Activated T-cell treated with anti-CD3 and anti-CD28 coated beads for 1 hour (primary cell): ENCODE measurements around the gene SBDS.
"Not testable (repeated sequence)": the region's sequence is repeated elsewhere in the genome, so short reads cannot be mapped to it uniquely, and the experiment has no call there.

Experiments used
- DNase-seq: peaks from one replicate; pipeline ENCODE4 v3.0.0-alpha.2; 2020; ENCODE audit warnings: low read depth

Gene SBDS

DNA sequence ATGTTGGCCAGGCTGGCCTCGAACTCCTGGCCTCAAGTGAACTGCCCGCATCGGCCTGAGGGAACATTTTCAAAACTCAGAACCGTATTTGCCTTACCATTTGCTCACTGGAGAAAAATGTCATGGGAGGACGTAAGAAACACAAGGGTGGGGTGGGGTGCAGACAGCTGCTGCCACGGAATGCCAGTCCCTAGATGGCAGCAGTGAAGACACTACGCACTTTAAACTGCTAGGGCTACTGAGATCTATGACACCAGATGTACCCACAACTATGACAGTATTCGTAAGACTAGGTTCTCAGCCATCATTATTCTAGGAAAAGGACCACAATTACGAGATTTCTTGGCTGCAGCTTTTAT lies 716 bp downstream of the SBDS start:
- peak; percentile 31 for DNase-seq

DNA sequence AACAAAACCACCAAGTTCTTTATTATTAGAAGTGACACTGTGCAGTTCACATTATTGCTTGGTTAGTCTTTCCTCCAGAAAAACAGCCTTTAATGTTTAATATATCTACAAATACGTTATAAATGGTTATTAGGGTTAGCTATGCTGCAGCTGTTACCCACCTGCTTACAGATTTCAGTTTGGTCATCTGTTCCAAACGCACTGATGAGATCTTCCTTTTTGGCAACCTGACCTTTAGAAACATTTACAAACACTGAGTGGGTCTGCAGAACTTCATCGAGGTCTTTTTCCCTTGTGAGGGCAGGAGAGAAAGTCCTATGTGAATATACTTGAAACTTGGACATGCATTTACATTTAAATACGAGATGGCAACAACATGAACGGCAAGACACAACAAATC lies 1.3 kb downstream of the SBDS start:
- DNase-seq, result not testable (repeated sequence)

DNA sequence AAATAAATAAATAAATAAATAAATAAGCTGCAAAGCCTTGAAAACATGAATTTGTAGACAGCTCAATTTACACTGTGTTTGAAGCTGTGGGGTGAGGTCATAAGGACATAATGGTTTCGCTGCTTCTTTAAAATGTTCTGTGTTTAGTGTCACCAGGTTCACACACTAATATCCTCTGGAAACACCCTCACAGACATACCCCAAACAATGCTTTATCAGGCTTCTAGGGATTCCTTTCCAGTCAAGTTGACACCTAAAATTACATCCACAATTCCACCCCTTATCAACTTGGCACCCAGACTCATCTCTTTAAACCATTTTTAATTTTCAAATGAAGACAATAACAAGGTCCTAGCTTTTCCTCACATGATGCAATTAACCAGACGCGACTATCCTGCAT lies 5.8 kb downstream of the SBDS start:
- DNase-seq, result not testable (repeated sequence)

DNA sequence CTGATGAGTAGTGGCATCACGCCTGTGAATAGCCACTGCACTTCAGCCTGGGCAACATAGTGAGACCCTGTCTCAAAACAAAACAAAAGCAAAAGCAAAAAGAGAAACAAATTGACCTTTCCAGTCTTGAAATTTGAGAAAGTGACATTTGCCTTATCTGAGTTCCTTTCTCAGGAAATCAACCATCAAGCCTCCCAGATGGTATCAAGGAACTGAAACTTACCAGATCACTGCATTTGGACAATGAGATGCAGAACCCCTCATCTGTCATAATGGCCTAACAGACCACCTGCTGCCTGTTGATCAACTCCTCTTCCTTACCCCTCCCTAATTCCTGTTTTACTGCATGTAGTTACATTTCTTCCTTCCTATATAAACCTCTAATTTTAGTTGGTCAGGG lies 15.1 kb downstream of the SBDS start:
- not testable (repeated sequence) for DNase-seq

DNA sequence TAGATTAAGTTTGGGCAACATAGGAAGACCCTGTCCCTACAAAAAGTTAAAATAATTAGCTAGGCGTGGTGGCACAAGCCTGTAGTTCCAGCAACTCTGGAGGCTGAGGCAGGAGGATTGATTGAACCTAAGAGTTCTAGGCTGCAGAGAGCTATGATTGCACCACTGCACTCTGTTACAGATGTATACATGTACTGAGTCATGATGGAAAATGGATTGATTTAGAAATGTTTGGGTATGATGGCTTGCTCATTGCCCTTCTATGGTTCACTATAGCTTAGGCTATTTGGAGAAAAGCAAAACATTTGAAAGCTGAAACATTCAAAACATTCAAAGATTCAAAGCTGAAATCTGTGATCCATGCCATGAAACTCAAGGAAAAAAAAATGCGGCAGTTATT lies 16.4 kb downstream of the SBDS start:
- DNase-seq, result not testable (repeated sequence)

DNA sequence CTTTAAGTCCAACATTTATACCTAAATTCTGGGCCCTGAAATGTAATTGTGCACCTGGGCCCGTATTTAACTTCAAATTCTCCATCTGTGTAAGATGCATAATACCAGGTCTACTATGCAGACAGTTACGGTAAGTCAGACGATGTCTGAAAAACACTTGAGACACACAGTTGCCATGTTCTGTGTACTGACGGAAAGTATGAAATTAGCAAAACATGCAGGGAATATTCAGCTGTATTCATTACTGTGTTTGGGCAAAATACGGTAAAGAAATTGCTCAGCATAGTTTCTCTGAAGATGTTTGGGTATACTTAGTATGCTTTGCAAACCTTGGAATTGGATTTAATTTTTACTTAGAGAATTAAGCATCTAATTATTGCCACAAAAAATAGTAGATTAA lies 17.1 kb downstream of the SBDS start:
- not testable (repeated sequence) for DNase-seq

DNA sequence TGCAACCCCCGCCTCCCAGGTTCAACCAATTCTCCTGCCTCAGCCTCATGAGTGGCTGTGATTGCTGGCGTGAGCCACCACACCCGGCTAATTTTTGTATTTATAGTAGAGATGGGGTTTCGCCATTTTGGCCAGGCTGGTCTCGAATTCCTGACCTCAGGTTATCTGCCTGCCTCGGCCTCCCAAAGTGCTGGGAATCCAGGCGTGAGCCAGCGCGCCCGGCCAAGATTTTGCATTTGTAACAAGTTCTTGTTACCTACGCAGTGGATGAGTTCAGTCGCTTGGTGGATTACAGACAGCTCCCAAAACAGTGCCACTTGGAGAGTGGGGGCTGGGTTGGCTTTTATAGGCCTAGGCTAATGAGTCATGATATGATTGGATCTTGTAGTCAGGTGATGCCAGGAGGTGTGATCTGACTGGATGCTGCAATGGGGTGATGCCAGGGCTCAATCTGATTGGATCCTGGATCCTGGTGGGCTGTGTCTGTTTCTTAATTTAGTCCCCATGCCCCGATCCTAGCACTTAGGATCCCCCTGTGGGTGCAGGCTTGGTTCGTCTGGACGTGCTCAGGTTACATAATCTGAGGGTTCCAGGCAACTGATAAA lies 20.3 kb downstream of the SBDS start:
- DNase-seq, result no peak

DNA sequence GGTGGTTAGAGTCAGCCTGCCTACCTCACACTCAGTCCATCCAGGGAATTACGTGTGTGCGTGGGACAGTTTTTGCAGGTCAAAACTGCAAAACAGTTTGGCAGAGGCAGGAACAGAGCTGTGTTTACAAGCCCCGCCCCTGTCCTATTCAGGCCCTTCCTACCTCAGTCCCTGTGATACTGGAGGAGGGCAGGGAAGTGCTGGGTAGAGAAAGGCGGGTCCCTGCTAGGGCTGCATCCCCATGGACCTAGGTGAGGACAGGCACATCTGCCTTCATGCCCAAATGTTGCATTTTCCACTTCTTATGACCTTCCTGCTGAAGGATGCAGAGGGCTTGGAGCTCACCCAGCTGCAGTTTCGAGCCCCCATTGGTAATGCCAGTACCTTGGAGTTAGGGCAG lies 25.1 kb downstream of the SBDS start:
- no peak for DNase-seq

DNA sequence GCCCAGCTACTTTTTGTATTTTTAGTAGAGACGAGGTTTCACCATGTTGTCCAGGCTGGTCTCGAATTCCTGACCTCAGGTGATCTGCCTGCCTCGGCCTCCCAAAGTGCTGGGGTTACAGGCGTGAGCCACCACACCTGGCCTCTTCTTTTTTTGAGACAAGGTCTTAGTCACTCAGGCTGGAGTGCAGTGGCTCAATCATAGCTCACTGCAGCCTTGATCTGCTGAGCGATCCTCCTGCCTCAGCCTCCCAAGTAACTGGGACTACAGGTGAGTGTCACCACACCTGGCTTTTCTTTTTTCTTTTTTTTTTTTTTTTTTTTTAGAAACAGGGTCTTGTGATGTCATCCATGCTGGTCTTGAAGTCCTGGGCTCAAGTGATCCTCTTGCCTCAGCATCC lies 26.4 kb downstream of the SBDS start:
- DNase-seq, result not testable (repeated sequence)

DNA sequence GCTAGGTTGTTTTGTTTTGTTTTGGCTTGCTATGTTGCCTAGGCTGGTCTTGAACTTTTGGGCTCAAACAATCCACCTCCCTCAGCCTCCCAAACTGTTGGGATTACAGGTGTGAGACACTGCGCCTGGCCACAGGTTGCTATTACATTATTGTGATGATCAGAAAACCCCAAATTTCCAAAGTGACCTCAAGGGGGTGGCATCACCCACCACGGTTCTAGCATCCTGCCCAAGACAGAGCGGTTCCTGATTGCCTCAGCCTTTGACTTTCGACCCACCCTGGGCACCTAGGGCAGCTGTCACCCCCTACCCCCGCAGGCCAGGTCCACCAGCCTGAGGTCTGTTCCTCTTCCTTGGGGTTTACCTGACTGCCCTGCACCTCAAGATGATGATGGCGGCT lies 28.4 kb downstream of the SBDS start:
- DNase-seq, result no peak

DNA sequence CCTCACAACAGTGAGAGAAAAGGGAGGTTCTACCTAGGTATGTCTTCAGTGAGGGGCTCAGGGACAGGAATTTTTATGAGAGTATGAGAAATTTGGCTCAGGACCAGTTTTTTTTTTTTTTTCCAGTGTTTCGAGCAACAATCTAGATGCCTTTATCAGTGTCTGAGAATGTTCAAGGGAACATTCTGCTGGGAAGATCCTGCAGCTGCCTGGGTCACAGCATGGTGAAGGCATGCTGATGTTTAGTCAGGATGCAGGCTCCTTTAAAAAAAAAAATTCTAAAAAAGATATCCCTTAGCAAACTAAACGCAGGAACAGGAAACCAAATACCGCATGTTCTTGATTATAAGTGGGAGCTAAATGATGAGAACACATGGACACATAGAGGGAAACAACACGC lies 31.0 kb downstream of the SBDS start:
- no peak for DNase-seq

DNA sequence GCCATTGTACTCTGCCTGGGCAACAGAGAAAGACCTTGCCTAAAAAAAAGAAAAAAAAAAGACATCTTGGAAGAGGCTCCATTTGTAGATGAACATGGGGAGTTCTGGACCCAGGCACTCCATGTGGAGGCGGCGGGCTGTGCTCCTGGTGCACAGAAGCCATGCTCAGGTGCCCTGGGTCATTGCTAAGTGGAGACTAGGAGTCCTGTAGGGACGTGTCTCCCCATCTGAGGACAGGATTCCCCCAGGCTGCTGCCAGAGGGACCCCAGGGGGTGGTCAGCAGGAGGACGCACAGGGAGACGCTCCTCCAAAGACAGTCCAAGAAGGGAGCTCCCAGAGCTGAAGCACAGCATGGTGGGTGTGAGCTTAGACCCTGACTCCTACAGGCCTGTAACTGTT lies 34.3 kb downstream of the SBDS start:
- DNase-seq, result no peak

DNA sequence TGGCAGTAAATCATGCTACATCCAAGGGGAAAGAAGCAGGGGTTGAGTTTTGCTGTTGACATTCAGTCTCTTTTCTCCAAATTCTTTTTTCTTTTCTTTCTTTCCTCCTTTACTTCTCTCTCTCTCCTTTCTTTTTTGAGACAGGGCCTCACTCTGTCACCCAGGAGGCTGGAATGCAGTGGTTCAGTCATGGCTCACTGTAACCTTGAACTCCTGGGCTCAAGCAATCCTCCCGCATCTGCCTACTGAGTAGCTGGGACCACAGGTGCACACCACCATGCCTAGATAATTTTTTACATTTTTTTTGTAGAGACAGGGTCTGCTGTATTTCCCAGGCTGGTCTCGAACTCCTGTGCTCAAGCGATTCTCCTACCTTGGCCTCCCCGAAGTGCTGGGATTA lies 35.2 kb downstream of the SBDS start:
- DNase-seq, result no peak

DNA sequence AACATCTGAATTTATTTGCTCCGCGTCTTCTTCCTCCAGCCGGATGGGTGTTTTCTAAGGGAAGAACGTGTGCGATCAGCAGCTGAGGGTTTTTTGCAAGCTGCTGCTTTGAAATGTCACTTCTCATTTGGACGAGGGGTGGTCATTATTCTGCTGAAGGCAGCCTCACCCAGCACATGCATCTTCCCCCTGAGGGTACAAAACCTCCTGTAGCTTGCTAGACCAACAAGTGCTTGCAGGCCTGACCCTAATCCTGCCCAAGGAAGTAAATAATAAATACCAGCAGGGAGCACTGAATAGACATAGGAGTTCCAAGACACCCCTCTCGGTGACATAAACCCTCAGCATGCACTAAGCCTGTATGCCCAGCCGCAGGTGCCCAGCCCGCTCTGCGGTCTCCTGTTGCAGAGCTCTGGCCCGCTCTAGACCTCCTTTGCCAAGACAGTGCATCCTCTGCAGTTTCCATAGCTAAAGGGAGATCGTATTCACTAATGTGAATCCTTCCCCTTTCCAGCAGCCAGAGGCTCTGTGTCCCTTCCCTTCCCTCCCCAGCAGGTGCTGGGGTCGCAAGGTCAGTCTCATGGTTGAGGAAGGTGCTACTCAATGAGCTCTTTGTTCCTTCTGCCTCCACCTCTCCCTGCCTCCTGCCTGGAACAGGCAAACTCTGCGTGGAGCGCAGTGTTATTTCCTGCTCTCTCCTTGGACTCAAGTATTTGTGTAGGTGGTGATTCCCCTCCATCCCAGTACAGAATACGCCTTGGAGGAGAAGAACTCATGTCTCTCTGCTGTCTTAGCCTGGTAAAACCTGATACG lies 36.6 kb downstream of the SBDS start:
- DNase-seq, result no peak

DNA sequence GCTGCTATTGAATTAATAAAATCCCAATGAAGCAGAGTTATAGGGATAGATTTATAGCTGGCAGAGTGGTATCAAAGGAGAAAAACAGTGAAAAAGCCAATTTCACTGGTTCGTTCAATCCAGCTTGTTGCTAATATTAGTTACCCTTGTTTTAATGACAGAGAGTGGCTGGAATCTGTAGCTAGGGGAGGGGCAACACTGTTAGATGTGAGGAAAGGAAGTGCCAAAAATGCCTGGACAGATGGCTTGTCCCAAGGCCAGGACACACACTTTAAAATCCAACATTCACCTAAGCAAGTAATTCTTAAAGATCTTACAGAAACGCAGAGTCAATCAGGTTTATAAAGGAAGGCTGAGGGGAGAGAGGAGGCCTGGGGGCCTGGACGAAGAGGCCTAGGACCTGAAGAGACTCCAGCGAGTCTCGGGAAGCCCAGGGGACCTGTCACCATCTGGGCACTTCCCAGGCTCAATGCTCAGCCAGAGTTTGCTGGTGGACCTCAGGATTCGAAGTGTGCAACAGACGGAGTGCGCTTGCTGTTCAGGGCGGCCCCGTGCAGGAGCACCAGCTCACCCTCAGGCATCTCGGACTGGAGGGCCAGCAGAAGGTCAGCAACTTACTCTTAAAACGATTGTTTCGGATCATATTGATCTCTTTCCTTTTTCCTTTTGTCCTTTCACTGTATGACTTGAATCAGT lies 37.6 kb downstream of the SBDS start:
- DNase-seq, result no peak

DNA sequence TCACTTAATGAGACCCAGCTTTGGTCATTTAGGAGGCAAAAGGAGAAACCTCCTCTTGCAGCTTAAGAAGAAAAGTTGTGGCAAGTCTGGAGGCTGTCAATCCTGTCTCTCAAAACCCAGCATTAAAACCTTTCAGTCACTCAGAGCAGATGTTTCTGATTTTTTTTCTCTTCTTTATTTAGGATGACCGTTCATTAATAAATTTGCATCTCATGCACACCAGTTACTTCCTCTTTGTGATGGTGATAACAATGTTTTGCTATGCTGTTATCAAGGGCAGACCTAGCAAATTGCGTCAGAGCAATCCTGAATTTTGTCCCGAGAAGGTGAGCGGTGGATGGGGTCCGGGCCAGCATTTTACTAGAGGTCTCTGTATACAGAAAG lies 42.4 kb downstream of the SBDS start:
- DNase-seq, result no peak

DNA sequence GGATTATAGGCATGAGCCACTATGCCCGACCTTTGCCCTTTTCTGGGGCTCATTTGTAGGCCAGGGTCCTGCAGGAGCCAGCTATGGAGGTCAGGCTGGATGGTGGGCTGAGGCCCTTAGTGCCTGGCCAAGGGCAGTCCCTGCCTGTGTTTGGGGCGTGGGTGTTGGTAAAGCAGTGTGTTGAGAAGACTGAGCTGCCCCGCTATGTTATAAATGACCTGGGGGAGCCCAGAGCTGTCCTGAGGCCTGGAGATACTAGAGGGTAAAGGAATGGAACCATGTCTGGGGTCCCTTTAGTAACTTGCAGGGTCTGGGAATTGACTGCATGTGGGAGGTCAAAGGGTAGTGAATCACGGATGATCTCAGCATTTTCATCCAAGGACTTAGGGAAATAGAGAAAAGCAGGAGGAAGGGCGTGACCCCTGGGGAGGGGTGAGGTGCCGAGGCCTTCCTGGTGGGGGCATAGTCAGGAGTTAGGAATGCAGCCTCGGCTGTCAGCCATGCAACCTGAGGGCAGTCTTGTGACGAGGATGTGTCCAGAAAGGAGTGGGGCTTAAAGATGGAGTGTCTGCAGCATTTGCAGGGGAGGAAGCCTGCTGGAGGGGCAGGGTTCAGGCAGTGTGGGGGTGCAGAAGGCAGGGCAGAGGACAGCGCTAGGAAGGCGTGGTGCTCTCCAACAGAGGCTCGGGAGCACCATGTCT lies 42.9 kb downstream of the SBDS start:
- DNase-seq, result no peak

DNA sequence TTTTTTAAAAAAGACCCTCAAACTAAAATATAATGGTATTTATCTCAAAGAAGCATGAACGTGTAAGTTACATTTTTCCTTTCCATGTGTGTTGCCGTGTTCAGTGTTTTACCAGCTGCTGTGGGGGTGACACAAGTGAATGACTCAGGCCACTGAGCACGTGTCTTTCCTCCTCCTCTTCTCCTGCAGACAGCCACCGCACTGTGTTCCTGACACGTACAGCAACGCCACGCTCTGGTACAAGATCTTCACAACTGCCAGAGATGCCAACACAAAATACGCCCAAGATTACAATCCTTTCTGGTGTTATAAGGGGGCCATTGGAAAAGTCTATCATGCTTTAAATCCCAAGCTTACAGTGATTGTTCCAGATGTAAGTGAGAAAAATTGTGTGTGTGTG lies 44.6 kb downstream of the SBDS start:
- no peak for DNase-seq

DNA sequence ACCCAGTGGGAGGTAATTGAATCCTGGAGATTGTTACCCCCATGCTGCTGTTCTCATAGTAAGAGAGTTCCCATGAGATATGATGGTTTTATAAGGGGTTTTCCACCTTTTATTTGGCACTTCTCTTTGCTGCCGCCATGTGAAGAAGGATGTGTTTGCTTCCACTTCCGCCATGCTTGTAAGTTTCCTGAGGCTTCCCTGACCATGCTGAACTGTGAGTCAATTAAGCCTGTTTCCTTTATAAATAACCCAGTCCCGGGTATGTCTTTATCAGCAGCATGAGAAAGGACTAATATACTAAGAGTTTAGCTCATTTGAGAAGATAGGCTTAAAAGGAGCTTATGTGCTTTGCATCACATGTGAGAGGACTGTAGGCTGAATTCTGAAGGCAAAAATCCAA lies 45.1 kb downstream of the SBDS start:
- no peak for DNase-seq

DNA sequence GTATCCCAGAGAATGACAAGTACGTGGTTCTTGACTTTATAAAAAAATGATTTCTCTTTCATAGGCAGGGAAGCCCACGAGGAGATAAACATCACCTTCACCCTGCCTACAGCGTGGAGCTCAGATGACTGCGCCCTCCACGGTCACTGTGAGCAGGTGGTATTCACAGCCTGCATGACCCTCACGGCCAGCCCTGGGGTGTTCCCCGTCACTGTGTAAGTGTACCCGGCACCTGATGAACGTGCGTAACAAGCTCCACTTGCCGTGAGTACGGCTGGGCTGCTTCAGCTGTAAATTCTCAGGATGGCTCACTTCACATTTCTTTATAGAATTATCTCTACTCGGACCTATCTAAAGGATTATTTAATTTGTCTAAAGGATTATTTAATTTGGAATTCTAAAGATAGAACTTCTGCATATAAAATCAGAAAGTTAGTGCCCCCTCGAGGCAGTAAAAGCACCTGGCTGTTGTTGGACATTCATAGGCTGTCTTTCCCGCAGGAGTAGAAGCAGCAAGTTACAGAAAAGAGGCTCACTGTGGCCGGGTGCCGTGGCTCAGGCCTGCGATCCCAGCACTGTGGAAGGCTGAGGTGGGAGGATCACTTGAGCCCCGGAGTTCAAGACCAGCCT lies 46.8 kb downstream of the SBDS start:
- no peak for DNase-seq

DNA sequence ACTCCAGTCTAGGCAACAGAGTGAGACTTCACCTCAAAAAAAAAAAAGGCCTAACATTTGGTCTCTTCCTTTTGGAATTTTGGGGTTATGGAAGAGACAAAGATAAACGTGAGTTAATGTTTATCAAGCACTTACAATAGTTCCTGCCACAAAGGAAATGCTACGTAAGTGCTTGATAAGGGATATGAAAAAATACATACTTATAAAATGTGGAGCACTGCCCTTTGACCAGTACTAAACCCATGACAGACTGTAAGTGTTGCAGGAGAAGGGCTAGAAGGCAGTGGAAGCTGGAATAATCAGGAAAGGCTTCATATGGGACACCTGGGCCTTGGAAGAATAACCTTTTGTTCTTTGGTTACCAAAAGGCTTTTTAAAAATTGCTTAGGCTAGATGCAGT lies 48.8 kb downstream of the SBDS start:
- no peak for DNase-seq

DNA sequence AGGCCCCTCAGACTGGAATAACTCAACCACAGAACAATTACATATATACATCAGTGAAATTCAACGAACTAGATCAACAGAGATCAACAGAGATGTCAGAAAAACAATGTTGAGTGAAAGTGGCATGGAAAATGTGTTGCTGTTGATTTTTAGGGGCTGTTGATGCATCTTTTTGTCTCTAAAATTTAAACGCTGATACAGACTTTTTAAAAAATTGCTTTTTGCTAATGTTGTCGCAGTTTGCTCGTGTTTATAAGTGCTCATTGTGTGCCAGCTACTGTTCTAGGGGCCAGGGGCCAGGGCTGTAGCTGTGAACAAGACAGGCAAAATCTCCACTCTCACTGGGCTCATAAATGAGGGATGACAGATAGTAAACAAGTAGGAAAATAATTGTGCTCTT lies 56.1 kb downstream of the SBDS start:
- DNase-seq, result no peak
